Frontal cortex (tissue), 4 donors: ENCODE data around the gene DNAI1. TPM values are rescaled to one million over a fixed set of nuclear protein-coding genes. Genes with fewer than 3 reads are reported as not detected.
A peak's percentile ranks its signal among the peaks of the same experiment; 100 is the strongest.
"Not testable (repeated sequence)": the region's sequence is repeated elsewhere in the genome, so short reads cannot be mapped to it uniquely, and the experiment has no call there.

ENCODE experiments used
- DNase-seq, 2 donors: peaks; one replicate each; pipeline ENCODE4 v3.0.0; 2012; ENCODE audit warnings: low spot score in 2 of 2
- FAIRE-seq: peaks from 2 replicates; lab custom pipeline; 2012; peaks lifted over from hg19 to GRCh38; lab: Jason Lieb, UNC
- total RNA-seq: library from RNA; depleted of rRNA; stranded (reverse); fragments of >200 nt; gene quantifications from one replicate; pipeline ENCODE4 v1.2.3, GENCODE V29; 2014
- donor health status: control.
- donor health status: control.
- donor health status: control.

Gene DNAI1
- total RNA-seq, 1 donor from 2014 or later = 1.2 TPM

GRCh38 chr9:34446951-34447350, 11.7 kb upstream of the DNAI1 start:
- no peak for FAIRE-seq
- DNase-seq = no peak

- no peak for FAIRE-seq
- no peak for DNase-seq
Observed at GRCh38 chr9:34450644-34451043, 8.0 kb upstream of the DNAI1 start.

- DNase-seq = no peak
- no peak for FAIRE-seq
Observed at GRCh38 chr9:34451135-34451534, 7.5 kb upstream of the DNAI1 start.

GRCh38 chr9:34451545-34451944, 7.1 kb upstream of the DNAI1 start:
- FAIRE-seq (no peak), DNase-seq (no peak)

- FAIRE-seq (no peak), DNase-seq (no peak)
Observed at GRCh38 chr9:34452568-34452967, 6.0 kb upstream of the DNAI1 start.

- no peak for FAIRE-seq
- no peak for DNase-seq
Observed at GRCh38 chr9:34454571-34455065, 4.0 kb upstream of the DNAI1 start.

- DNase-seq (no peak), FAIRE-seq (no peak)
Observed at GRCh38 chr9:34456151-34456550, 2.5 kb upstream of the DNAI1 start.

GRCh38 chr9:34456746-34457145, 1.9 kb upstream of the DNAI1 start:
- FAIRE-seq (no peak), DNase-seq (no peak)

GRCh38 chr9:34457266-34458012, 1.2 kb upstream of the DNAI1 start:
- no peak for FAIRE-seq

GRCh38 chr9:34458959-34459340, 345 bp downstream of the DNAI1 start:
- no peak for FAIRE-seq
- DNase-seq = no peak

More at GRCh38 chr9:34457266-34458012, 1.2 kb upstream of the DNAI1 start:
- DNase-seq = peak; percentile 67 to 73

GRCh38 chr9:34459356-34459755, 751 bp downstream of the DNAI1 start:
- FAIRE-seq = no peak

GRCh38 chr9:34459941-34460340, 1.3 kb downstream of the DNAI1 start:
- DNase-seq = no peak
- no peak for FAIRE-seq

More at GRCh38 chr9:34459356-34459755, 751 bp downstream of the DNAI1 start:
- DNase-seq = no peak

GRCh38 chr9:34463098-34463900, 4.7 kb downstream of the DNAI1 start:
- no peak for DNase-seq
- no peak for FAIRE-seq

- FAIRE-seq (no peak), DNase-seq (no peak)
Observed at GRCh38 chr9:34463901-34464232, 5.3 kb downstream of the DNAI1 start.

- FAIRE-seq (no peak), DNase-seq (no peak)
Observed at GRCh38 chr9:34464571-34464970, 6.0 kb downstream of the DNAI1 start.

GRCh38 chr9:34465468-34465867, 6.9 kb downstream of the DNAI1 start:
- FAIRE-seq = no peak

GRCh38 chr9:34475097-34475496, 16.5 kb downstream of the DNAI1 start:
- FAIRE-seq = no peak
- DNase-seq = no peak

More at GRCh38 chr9:34465468-34465867, 6.9 kb downstream of the DNAI1 start:
- no peak for DNase-seq

- no peak for DNase-seq
- no peak for FAIRE-seq
Observed at GRCh38 chr9:34477541-34477940, 18.9 kb downstream of the DNAI1 start.

- FAIRE-seq = no peak
- no peak for DNase-seq
Observed at GRCh38 chr9:34479431-34479866, 20.8 kb downstream of the DNAI1 start.

- not testable (repeated sequence) for DNase-seq, FAIRE-seq
Observed at GRCh38 chr9:34481620-34482019, 23.0 kb downstream of the DNAI1 start.

GRCh38 chr9:34482746-34483145, 24.1 kb downstream of the DNAI1 start:
- not testable (repeated sequence) for FAIRE-seq, DNase-seq
